Prostate gland (tissue), 2 donors: ENCODE measurements around the gene NDUFS2.

Source experiments
- CTCF ChIP-seq, 4 experiments: fragments of 200-600 bp in 2 of 4; fragments of 450-650 bp in 2 of 4; sonication (generic) in 2 of 4; IDR thresholded peaks; 1 replicate in 3 of 4; 2 replicates in 1 of 4; pipeline ENCODE4 v1.5.1; 2016 to 2019; ENCODE audit warnings: antibody characterized with exemption in 4 of 4, mild to moderate bottlenecking in 2 of 4, moderate library complexity in 2 of 4
- POLR2A ChIP-seq: fragments of 450-650 bp; IDR thresholded peaks from one replicate; pipeline ENCODE4 v1.6.1; 2016; ENCODE audit warnings: antibody characterized with exemption, mild to moderate bottlenecking

DNA sequence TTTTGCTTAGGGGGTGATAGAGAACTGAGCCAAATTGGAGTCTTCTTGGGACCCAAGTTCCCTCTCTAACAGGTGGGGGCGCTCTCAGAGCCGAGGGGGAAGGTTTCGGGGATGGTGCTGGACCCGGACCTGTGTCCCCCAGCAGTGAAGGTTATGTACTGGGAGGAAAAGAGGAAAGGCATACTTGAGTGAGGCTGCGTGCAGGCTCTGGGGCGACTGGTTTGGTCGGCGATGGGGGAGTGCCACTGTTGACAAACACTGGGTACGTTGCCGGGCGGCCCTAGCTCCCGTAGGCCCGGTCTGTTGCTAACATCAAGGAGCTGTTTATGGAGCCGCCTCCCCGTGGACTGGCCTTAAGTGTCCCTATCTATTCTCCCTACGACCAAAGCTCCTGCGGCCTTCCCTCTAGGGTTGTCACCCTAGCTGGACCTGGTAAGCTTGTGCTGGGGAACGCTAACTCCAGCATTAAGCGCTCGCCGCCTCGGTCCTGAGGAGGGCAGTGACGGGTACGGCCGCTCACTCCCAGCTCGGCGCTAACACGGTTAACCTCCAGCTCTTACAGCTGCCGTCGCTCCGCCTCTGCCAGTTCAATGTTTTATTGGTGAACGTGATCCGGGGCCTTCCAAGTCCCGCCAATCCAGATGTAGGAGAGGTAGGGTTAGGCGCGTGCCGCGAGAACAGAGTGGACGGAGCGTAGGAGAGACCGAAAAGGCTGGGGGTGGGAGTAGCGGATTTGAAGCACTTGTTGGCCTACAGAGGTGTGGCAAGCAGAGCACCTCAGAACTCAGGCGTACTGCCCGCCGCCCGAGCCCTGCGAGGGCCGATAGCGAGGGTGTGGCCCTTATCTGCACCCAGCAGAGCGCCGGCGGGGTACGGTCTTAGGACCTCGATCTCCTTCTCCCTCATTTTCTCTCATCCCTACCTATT is 36.2 kb upstream of the NDUFS2 start, which contains the start of gene PPOX:
- peak in 2 of 4 experiments; percentile 34 to 44 for TF ChIP-seq CTCF (IDR thresholded peaks at IDR 0.05)
- peak; percentile 38 for TF ChIP-seq POLR2A
